Activated T-helper 1 cell treated with anti-CD3 and anti-CD28 coated beads, Interleukin-12 subunit alpha, Interleukin-12 subunit beta, Interleukin-2, Interleukin-4 antibody, amounts not matched to agents 30 ng/mL and 10 ng/mL and 1 ng/mL, durations not matched to agents 14 hours and 24 hours and 36 hours (primary cell): ENCODE data around the gene TIMELESS. TPM values are rescaled to one million over a fixed set of nuclear protein-coding genes. Genes with fewer than 3 reads are reported as not detected.
"Not testable (repeated sequence)": the region's sequence is repeated elsewhere in the genome, so short reads cannot be mapped to it uniquely, and the experiment has no call there.

Experiments used
- DNase-seq: peaks from one replicate; pipeline ENCODE4 v3.0.0; 2021; ENCODE audit warnings: low spot score
- H3K27ac Mint-ChIP-seq: one replicate; pipeline ENCODE4 v1.8.0; 2021; ENCODE audit warnings: mild to moderate bottlenecking, mixed read lengths
- H3K27me3 Mint-ChIP-seq: one replicate; pipeline ENCODE4 v1.8.0; 2022; ENCODE audit warnings: mild to moderate bottlenecking, moderate library complexity, mixed read lengths; ENCODE audit not compliant: insufficient read depth
- H3K36me3 Mint-ChIP-seq: one replicate; pipeline ENCODE4 v1.8.0; 2021; ENCODE audit warnings: low read depth, mixed read lengths
- H3K4me1 Mint-ChIP-seq: one replicate; pipeline ENCODE4 v1.8.0; 2021; ENCODE audit warnings: low read depth, mixed read lengths
- H3K4me3 Mint-ChIP-seq: one replicate; pipeline ENCODE4 v1.8.0; 2021; ENCODE audit warnings: mild to moderate bottlenecking, moderate library complexity, mixed read lengths
- H3K9me3 Mint-ChIP-seq: one replicate; pipeline ENCODE4 v1.8.0; 2021; ENCODE audit warnings: mixed read lengths
- intact Hi-C: fragments of 100-400 bp; cut with micrococcal nuclease; formaldehyde crosslinking; loops from one replicate; pipeline ENCODE4 v1.15.1; 2024
- total RNA-seq: library from RNA; stranded (reverse); gene quantifications from 2 replicates; pipeline ENCODE4 v1.2.3, GENCODE V29; 2022

The TIMELESS gene
- total RNA-seq, 1 donor from 2014 or later, result 45.8 TPM

DNA sequence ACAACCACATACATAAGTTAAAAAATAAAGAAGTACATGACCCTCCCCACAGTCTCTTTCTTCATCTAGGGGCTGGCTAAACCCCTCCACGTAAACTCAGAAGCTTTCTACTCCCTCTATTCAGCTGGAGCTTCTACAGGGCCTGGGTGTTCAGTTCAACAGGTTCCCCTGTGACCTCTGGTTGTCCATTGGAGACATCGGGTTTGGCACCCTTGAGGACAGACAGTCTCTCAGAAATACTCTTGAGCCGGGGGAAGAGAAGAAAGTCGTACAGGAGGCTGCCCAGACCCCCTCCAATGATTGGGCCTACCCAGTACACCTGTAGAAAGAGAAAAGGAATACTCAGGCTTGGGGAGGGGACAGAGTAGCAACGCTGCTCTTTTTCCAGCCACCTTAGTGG, 1.9 kb upstream of the TIMELESS start:
- no peaks in the 10 kb centered on the region for H3K9me3 Mint-ChIP-seq
- H3K27me3 Mint-ChIP-seq, result no peaks in the 10 kb centered on the region
- peaks cover 20% of the 10 kb centered on the region for H3K4me1 Mint-ChIP-seq
- peaks cover 7% of the 10 kb centered on the region for H3K36me3 Mint-ChIP-seq
- no peak for DNase-seq
- H3K4me3 Mint-ChIP-seq, result no peak overlapping the region
- no peak overlapping the region for H3K27ac Mint-ChIP-seq
- intact Hi-C loops, result no loop called here

DNA sequence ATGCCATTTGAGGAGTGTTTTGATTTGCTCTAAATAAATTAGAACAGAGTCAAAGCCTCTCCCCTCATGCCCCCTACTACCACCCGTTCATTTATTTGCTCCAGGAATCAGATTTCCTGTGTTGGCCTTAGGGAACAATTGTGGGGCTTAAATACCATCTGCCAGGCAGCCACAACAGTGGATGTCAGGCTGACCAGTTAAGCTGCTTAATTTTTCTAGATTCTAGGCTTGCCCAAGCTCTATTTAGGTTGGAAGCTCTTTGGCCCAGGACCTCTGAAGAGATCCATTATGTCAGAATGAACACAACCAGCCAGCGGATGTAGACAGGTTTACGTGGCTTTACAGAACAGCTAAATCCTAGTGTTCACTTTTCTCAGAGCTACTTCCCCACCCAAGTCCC, 1.0 kb upstream of the TIMELESS start:
- H3K4me3 Mint-ChIP-seq, result peak overlapping the region; percentile 92
- H3K4me1 Mint-ChIP-seq, result peaks cover 20% of the 10 kb centered on the region

DNA sequence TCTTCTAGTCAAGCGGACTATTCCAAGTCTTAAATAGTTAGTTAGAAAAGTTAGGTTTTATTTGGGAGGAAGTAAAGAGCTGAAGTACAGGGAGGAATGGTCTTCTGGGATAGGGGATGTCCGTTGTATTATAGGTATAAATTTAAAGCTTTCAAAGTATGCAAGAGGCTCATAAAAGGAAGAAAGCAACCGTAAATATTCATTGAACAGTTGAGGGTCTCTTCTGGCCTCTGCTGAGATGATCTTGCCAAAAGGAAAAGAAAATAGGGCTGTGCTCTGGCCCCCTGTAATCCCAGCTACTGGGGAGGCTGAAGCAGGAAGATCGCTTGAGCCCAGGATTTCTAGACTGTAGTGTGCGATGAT, 377 bp upstream of the TIMELESS start:
- no peaks in the 10 kb centered on the region for H3K27me3 Mint-ChIP-seq
- H3K36me3 Mint-ChIP-seq, result peaks cover 10% of the 10 kb centered on the region
- no peak for DNase-seq
- H3K4me1 Mint-ChIP-seq, result peaks cover 23% of the 10 kb centered on the region
- H3K9me3 Mint-ChIP-seq, result no peaks in the 10 kb centered on the region
- intact Hi-C loops, result loop anchor here (1.0 to 5.0 kb wide), 11 partner anchors 15 to 632 kb away; partner anchors contain the start of genes COQ10A, CS, IL23A and ORMDL2
- peak overlapping the region; percentile 85 for H3K27ac Mint-ChIP-seq
- H3K4me3 Mint-ChIP-seq, result peak overlapping the region; percentile 92

More for the DNA sequence above, 1.0 kb upstream of the TIMELESS start:
- Mint-ChIP-seq H3K27ac (no peak overlapping the region), H3K9me3 (no peaks in the 10 kb centered on the region), H3K27me3 (no peaks in the 10 kb centered on the region), H3K36me3 (peaks cover 7% of the 10 kb centered on the region)
- intact Hi-C loops, result no loop called here
- no peak for DNase-seq

DNA sequence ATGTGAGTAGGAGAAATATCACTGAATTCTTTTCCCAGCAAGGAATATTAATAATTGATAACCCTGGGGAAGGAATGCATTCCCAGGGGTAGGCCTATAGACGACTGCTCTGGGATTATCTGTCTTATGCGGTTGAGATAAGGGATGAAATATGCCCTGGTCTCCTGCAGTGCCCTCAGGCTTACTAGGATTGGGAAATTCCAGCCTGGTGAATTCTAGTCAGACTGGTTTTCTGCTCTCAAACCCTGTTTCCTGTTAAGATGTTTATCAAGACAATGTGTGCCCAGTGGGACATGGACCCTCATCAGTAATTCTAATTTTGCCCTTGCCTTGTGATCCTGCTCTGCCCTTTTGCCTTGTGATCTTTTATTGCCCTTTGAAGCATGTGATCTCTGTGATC, 6.0 kb downstream of the TIMELESS start:
- H3K27ac Mint-ChIP-seq, H3K27me3 Mint-ChIP-seq, H3K9me3 Mint-ChIP-seq, H3K4me3 Mint-ChIP-seq, intact Hi-C loops, DNase-seq: not testable (repeated sequence)
- H3K36me3 Mint-ChIP-seq, result peaks cover 20% of the 10 kb centered on the region
- peaks cover 40% of the 10 kb centered on the region for H3K4me1 Mint-ChIP-seq

DNA sequence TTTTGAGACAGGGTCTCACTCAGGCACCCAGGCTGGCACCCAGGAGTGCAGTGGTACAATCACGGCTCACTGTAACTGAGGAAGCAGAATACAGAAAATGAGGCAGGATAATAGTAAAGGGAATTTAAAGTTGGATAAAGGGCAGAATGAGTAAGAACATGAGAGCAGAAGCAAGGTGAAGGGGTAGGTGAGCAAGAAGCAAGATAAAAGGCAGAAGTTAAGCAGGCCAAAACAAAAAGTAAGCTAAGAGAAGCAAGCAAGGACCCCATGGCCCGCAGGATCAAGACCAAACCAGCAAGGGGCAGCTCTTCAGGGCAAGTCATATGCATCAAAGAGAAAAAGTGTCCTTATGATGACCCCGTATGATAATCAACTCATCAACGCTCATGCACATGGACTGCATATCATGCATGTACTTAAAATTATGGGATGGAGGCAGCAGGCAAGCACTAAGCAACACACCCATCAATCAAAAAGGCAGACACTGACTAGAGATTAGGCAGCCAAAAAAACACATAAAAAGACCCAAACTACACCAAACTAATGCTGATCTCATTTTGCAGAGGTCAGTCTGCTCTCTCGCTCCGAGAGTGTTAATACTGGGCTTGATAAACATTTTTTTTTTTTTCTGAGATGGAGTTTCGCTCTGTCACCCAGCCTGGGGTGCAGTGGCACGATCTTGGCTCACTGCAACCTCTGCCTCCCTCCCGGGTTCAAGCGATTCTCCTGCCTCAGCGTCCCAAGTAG, 11.6 kb downstream of the TIMELESS start:
- H3K4me1 Mint-ChIP-seq, result peaks cover 10% of the 10 kb centered on the region
- no peak overlapping the region for H3K27ac Mint-ChIP-seq
- intact Hi-C loops, result no loop called here
- peaks cover 8% of the 10 kb centered on the region for H3K36me3 Mint-ChIP-seq
- DNase-seq, result no peak
- H3K4me3 Mint-ChIP-seq, result no peak overlapping the region
- H3K9me3 Mint-ChIP-seq, result no peaks in the 10 kb centered on the region
- H3K27me3 Mint-ChIP-seq, result no peaks in the 10 kb centered on the region

DNA sequence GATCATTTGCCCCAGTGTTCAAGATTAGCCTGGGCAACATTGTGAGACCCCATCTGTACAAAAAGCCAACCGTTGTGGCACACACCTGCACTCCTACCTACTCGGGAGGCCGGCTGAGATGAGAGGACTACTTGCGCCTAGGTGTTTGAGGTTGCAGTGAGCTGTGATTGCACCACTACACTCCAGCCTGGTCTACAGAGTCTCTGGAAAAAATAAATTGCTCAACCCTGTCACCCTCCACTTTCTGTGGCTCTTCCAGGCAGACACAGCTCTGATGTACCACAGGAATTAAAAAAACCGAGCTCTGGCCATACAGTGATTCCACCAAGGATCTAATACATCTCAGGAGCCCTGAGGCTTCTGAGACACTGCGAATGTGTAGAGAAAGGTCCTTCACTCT, 14.4 kb downstream of the TIMELESS start:
- Mint-ChIP-seq H3K9me3 (no peaks in the 10 kb centered on the region), H3K27ac (no peak overlapping the region), H3K27me3 (no peaks in the 10 kb centered on the region), H3K4me1 (no peaks in the 10 kb centered on the region), H3K4me3 (no peak overlapping the region), H3K36me3 (peaks cover 10% of the 10 kb centered on the region)
- intact Hi-C loops, result no loop called here
- DNase-seq, result no peak

DNA sequence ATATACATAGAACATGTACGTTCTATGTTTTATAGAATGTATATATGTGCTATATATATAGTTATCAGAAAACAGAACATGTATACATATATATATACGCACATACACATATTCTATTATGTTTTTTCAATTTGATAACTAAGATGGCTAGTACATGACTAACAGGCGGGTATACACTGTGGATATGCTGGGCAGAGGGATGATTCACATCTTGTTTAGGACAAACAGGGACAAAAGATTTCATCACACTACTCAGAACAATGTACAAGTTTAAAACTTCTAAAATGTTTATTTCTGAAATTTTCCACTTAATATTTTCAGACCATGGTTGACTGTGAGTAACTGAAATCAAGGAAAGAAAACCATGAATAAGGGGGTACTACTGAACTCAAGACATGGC, 17.4 kb downstream of the TIMELESS start:
- no peaks in the 10 kb centered on the region for H3K27me3 Mint-ChIP-seq
- H3K9me3 Mint-ChIP-seq, result no peaks in the 10 kb centered on the region
- intact Hi-C loops, result no loop called here
- H3K4me3 Mint-ChIP-seq, result no peak overlapping the region
- peaks cover 14% of the 10 kb centered on the region for H3K36me3 Mint-ChIP-seq
- DNase-seq, result no peak
- no peak overlapping the region for H3K27ac Mint-ChIP-seq
- H3K4me1 Mint-ChIP-seq, result no peaks in the 10 kb centered on the region

DNA sequence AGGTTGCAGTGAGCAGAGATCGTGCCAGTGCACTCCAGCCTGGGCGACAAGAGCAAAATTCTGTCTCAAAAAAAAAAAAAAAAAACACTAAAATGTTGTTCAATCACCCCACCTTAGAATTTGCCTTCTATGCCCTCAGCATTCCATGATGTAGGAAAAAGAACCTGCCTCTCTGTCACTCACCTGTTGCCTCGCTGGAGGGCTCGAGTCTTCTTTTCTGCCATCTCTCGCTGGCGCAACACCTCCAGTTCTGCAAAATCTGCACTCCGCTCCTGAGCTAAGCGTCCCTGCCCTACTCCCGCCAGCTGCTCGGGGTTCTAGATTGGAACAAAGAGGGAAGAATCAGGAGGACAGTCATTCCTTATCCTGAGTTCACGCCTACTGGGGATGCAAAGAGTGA, 17.9 kb downstream of the TIMELESS start:
- peaks cover 14% of the 10 kb centered on the region for H3K36me3 Mint-ChIP-seq
- peak overlapping the region; percentile 36 for H3K27ac Mint-ChIP-seq
- intact Hi-C loops, result no loop called here
- DNase-seq, result no peak
- no peaks in the 10 kb centered on the region for H3K27me3 Mint-ChIP-seq
- no peak overlapping the region for H3K4me3 Mint-ChIP-seq
- H3K9me3 Mint-ChIP-seq, result no peaks in the 10 kb centered on the region
- H3K4me1 Mint-ChIP-seq, result no peaks in the 10 kb centered on the region

DNA sequence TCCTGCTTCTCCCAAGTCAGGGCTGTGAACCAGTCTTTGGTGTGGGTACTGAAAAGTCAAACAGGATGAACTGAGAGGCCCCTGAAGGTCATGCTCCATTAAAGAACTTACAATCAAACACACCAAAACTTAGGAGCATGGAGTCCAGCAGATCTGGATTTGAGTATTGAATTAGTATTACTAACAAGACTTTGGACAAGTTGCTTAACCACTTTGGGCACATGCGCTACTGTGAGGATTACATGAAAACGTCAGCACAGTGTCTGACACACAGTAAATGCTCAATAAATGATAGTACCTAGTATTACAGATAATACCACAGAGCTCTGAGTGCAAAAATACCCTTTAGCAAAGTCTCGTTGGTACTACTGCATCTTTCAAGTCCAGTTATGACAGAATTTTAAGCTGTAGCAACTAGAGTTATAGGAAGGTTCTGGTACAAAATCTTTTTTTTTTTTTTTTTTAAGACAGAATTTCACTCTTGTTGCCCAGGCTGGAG, 23.2 kb downstream of the TIMELESS start:
- H3K4me3 Mint-ChIP-seq, result no peak overlapping the region
- no peaks in the 10 kb centered on the region for H3K9me3 Mint-ChIP-seq
- peaks cover 15% of the 10 kb centered on the region for H3K36me3 Mint-ChIP-seq
- H3K27ac Mint-ChIP-seq, result no peak overlapping the region
- intact Hi-C loops, result no loop called here
- no peaks in the 10 kb centered on the region for H3K27me3 Mint-ChIP-seq
- DNase-seq, result no peak
- peaks cover 5% of the 10 kb centered on the region for H3K4me1 Mint-ChIP-seq

DNA sequence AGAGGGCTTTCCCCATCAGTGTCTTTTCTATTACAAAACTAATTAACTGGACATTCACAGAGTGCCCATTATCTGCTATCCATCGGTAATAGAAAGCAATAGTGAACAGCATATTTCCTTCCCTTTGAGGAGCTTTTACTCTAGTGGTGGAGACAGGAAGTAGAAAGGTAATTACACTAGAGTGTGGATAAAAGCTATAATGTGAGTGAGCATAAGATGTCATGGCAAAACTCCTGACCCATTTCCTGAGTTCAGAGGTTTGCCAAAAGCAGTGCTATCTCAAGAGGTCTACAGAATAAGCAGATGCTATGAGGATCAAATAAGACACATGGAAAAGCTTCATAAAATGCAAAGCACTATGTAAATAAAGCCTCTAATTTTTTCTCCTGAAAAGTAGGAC, 24.0 kb downstream of the TIMELESS start:
- Mint-ChIP-seq H3K4me1 (peaks cover 5% of the 10 kb centered on the region), H3K36me3 (peaks cover 18% of the 10 kb centered on the region), H3K9me3 (no peaks in the 10 kb centered on the region), H3K27me3 (no peaks in the 10 kb centered on the region), H3K4me3 (no peak overlapping the region), H3K27ac (peak overlapping the region; percentile 0)
- no peak for DNase-seq
- intact Hi-C loops, result no loop called here

DNA sequence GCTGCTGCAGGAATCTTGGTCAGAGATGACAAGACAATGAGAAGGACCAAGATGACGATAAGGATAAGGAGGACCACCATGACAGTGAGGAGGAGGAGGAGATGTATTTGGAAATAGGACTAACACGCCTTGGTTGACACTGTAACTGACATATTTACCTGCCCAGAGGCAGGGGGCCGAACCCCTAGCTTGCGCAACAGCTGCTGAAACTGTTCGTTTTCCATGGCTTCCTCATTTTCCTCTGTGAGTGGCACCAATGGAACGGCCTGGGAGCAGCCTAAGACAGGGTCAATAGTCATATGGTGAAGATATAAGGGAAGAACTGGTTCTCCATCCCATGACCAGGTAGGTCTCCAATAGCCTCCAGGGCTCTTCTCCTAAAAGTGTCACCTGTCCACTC, 28.8 kb downstream of the TIMELESS start:
- DNase-seq, result no peak
- peaks cover 22% of the 10 kb centered on the region for H3K36me3 Mint-ChIP-seq
- H3K9me3 Mint-ChIP-seq, result no peaks in the 10 kb centered on the region
- H3K27me3 Mint-ChIP-seq, result no peaks in the 10 kb centered on the region
- H3K4me3 Mint-ChIP-seq, result no peak overlapping the region
- peaks cover 5% of the 10 kb centered on the region for H3K4me1 Mint-ChIP-seq
- intact Hi-C loops, result no loop called here
- H3K27ac Mint-ChIP-seq, result no peak overlapping the region

DNA sequence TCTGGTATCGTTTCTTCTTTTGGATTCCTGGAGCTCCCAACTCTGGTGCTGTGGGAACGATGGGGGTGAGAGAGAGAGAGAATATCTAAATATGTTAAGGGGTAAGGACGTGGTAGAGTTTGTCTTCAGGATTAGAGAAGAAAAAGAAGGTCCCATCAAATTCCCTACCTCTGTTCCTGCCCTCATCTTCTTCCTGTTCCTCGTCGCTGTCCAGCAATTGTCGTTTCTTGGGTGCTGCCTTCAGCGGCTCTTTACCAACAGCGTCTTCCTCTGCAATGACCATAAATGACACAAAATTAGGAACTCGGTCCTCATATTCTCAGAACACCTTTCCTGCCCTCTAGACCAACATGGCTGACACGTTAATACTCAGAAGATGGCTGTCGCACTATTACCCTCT, 31.5 kb downstream of the TIMELESS start:
- H3K27me3 Mint-ChIP-seq, result no peaks in the 10 kb centered on the region
- peaks cover 15% of the 10 kb centered on the region for H3K36me3 Mint-ChIP-seq
- no peak overlapping the region for H3K4me3 Mint-ChIP-seq
- no peaks in the 10 kb centered on the region for H3K9me3 Mint-ChIP-seq
- no peak overlapping the region for H3K27ac Mint-ChIP-seq
- intact Hi-C loops, result no loop called here
- H3K4me1 Mint-ChIP-seq, result no peaks in the 10 kb centered on the region
- no peak for DNase-seq

DNA sequence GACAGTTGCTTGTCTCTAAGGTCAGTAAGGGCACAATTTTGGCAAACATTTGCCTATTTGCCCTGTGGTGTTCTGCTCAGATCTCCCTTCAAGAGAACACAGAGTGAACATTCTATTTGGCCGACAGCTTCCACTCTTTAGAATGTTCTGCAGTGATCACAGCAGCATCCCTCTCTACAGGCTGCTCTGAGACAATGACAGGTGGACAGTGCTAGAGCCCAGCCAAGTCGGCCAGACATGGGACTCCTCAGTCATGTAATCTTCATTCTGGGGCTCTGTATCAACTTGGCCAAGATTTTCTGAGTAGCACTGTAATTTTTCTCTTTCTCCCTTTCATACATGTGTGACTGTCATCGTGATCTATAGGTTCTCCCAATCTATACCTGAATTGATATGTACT, 34.8 kb downstream of the TIMELESS start:
- H3K36me3 Mint-ChIP-seq, result peaks cover 5% of the 10 kb centered on the region
- no peak for DNase-seq
- H3K4me1 Mint-ChIP-seq, result no peaks in the 10 kb centered on the region
- no peak overlapping the region for H3K27ac Mint-ChIP-seq
- H3K9me3 Mint-ChIP-seq, result no peaks in the 10 kb centered on the region
- intact Hi-C loops, result no loop called here
- no peaks in the 10 kb centered on the region for H3K27me3 Mint-ChIP-seq
- no peak overlapping the region for H3K4me3 Mint-ChIP-seq

DNA sequence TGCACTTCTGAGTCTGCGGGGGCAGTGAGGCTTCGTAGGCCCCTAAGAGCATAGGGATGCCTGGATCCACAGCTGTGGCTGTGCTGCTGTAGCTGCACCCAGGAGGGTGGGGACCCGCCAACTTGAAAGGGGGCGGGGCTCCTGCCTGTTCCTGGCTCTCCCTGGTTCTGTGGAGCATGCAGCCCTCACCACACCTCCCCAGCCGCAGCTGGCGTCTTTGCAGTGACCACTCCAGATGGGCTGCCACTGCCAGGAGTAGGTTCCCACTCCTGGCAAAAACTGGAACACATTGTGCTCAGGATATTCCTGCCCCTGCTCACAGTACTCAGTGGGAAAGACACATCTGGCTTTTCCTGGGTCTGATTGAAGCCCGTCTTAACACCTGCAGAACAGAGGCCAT, 35.8 kb downstream of the TIMELESS start:
- Mint-ChIP-seq H3K36me3 (peaks cover 4% of the 10 kb centered on the region), H3K27ac (no peak overlapping the region), H3K27me3 (no peaks in the 10 kb centered on the region), H3K9me3 (no peaks in the 10 kb centered on the region), H3K4me1 (no peaks in the 10 kb centered on the region), H3K4me3 (no peak overlapping the region)
- intact Hi-C loops, result no loop called here
- no peak for DNase-seq
